ENCODE measurements around the gene SLC49A4. TPM values are rescaled to one million over a fixed set of nuclear protein-coding genes. Genes with fewer than 3 reads are reported as not detected.

Gene SLC49A4
- total and polyA plus RNA-seq, 2 of the 13 experiments (the other 11 are each of a cell fraction or from before 2014, with no cell fraction given) = 6.5 to 16.3 TPM

- TF ChIP-seq ARID5B (CRISPR knock-in tag; IDR thresholded peaks at IDR 0.05) (0 out of 2 replicates have a peak, but pooled peaks have one; percentile 44), AKAP8 (CRISPR knock-in tag; IDR thresholded peaks at IDR 0.05) (no peak), ESRRA (CRISPR knock-in tag; IDR thresholded peaks at IDR 0.05; ENCODE audit: low read depth) (peak; percentile 64), HNF4A (CRISPR knock-in tag; IDR thresholded peaks at IDR 0.05) (0 out of 2 replicates have a peak, but pooled peaks have one; percentile 20), PITX1 (CRISPR knock-in tag; IDR thresholded peaks at IDR 0.05) (0 out of 2 replicates have a peak, but pooled peaks have one; percentile 17), FOXK1 (CRISPR knock-in tag; IDR thresholded peaks at IDR 0.05; ENCODE audit: borderline replicate concordance, low read depth) (no peak), FOXA3 (CRISPR knock-in tag; IDR thresholded peaks at IDR 0.05) (peak; percentile 40; the same call in 1 of the 2 replicates)
These were observed 21.7 kb downstream of the SLC49A4 start (continued) for GRCh38 chr3:122816587-122816986.

DNA sequence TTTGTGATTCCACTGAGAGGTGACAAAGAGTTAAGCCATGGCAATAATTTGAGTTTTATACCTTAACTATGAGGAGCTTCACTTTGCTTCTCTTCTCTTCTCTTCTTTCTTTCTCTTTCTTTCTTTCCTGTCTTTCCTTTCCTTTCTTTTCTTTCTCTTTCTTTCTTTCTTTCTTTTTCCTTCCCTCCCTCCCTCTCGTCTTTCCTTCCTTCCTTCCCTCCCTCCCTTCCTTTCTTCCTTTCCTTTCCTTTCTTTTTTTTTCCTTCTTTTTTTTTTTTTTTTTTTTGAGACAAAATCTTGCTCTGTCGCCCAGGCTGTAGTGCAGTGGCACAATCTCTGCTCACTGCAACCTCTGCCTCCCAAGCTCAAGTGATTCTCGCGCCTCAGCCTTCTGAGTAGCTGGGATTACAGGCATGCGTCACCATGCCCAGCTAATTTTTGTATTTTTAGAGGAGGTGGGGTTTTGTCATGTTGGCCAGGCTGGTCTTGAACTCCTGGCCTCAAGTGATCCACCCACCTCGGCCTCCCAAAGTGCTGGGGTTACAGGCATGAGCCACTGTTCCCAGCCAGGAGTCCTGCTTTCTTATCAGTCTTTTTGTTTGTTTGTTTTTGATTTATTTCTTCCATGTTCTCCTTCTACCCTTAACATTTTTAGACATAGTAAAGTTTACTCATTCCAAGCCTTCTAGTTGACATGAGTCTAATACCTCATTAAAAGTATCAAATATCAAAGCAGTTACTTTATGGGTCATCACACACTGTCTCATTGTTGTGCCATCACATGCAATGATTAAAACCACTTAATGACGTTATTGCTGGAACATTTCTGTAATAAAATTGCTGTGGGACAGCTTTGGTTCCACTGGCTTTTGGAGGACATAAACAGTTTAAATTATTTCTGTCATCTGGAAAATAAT, 29.9 kb downstream of the SLC49A4 start:
- Histone ChIP-seq H3K4me2 (ENCODE audit: low read depth, low read length) (no peak overlapping the region), H3K9me3 (ENCODE audit: low read length) (no peaks in the 10 kb centered on the region), H4K20me1 (ENCODE audit: insufficient read depth, low read length) (no peaks in the 10 kb centered on the region), H2AFZ (ENCODE audit: low read length) (no peak overlapping the region), H3K27me3 (ENCODE audit: control insufficient read depth in 1 of 2, insufficient read depth in 2 of 2, low read length in 2 of 2) (no peaks in the 10 kb centered on the region), H3K4me3 (replicated peaks in 1 of 3; ENCODE audit: insufficient read depth in 1 of 3, low read depth in 2 of 3, low read length in 3 of 3) (no peak overlapping the region), H3K79me2 (ENCODE audit: insufficient read depth, low read length) (no peaks in the 10 kb centered on the region), H3K36me3 (replicated peaks in 1 of 2; ENCODE audit: control insufficient read depth in 1 of 2, insufficient read depth in 2 of 2, low read length in 2 of 2) (0 out of 5 replicates have a peak, but pooled peaks cover 0 to 9% of the 10 kb centered on the region in 2 experiments), H3K4me1 (ENCODE audit: insufficient read depth, low read length) (no peaks in the 10 kb centered on the region), H3K27ac (ENCODE audit: extremely low read length, insufficient read depth, low read length) (no peak overlapping the region), H3K9ac (ENCODE audit: insufficient read depth, low read depth, low read length) (no peak overlapping the region)
- intact Hi-C loops (cut with micrococcal nuclease; ENCODE audit: unreplicated experiment) = no loop called here
- POLR2A ChIA-PET = no interaction called here
- BruUV-seq (replicated peaks) = no TSS peak
- no peak for DNase-seq (ENCODE audit: low spot score)
- in situ Hi-C loops (cut with HindIII; ENCODE audit: extremely low pct_ligation_motif_present, low pct_unique_long_range_greater_than_20kb) = no loop called here
- no peak for FAIRE-seq
- no peak for ATAC-seq
- no peak for TF ChIP-seq CBX5 (CRISPR knock-in tag; IDR thresholded peaks at IDR 0.05; ENCODE audit: borderline replicate concordance)
- TF ChIP-seq ZNF253 (CRISPR knock-in tag; IDR thresholded peaks at IDR 0.05; ENCODE audit: borderline replicate concordance) = no peak
- CTCF ChIA-PET (ENCODE audit: low intra/inter-chr PET ratio, low total read pairs) = no interaction called here
- WGBS (ENCODE audit: low lambda C conversion rate) = 95% methylated on average over 7 of the region's 7 CpGs

Measured in HepG2 (cell line).